OCI-LY7 (cell line): ENCODE measurements around the gene RASGRP4.

ENCODE experiments used
- EZH2phosphoT487 ChIP-seq: fragments of 200-600 bp; sonication (generic); IDR thresholded peaks from 2 replicates; pipeline ENCODE4 v1.6.1; 2018; ENCODE audit warnings: low read depth, borderline replicate concordance, mild to moderate bottlenecking, mixed run types, antibody characterized with exemption, low read length, moderate library complexity, mixed read lengths
- TF ChIP-seq, protein P1 (sequence below): fragments of 200-600 bp; sonication (generic); conservative IDR thresholded peaks from 2 replicates; pipeline ENCODE4 v1.5.1; 2014; ENCODE audit warnings: mild to moderate bottlenecking, antibody characterized with exemption, low read length, moderate library complexity, mixed read lengths

- TF ChIP-seq, protein P1, sequence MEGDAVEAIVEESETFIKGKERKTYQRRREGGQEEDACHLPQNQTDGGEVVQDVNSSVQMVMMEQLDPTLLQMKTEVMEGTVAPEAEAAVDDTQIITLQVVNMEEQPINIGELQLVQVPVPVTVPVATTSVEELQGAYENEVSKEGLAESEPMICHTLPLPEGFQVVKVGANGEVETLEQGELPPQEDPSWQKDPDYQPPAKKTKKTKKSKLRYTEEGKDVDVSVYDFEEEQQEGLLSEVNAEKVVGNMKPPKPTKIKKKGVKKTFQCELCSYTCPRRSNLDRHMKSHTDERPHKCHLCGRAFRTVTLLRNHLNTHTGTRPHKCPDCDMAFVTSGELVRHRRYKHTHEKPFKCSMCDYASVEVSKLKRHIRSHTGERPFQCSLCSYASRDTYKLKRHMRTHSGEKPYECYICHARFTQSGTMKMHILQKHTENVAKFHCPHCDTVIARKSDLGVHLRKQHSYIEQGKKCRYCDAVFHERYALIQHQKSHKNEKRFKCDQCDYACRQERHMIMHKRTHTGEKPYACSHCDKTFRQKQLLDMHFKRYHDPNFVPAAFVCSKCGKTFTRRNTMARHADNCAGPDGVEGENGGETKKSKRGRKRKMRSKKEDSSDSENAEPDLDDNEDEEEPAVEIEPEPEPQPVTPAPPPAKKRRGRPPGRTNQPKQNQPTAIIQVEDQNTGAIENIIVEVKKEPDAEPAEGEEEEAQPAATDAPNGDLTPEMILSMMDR = no peak
- no peak for TF ChIP-seq EZH2phosphoT487
These were observed 14.8 kb downstream of the RASGRP4 start for GRCh38 chr19:38411041-38411712.
